GM18870 (cell line): ENCODE data around the gene TRIM31.
"Not testable (repeated sequence)": the region's sequence is repeated elsewhere in the genome, so short reads cannot be mapped to it uniquely, and the experiment has no call there.

Source experiments
- ATAC-seq: cut with Tn5 transposase; IDR thresholded peaks from one replicate; pipeline ENCODE4 v1.9.1; 2021; ENCODE audit warnings: moderate library complexity; ENCODE audit not compliant: unreplicated experiment

The TRIM31 gene

DNA sequence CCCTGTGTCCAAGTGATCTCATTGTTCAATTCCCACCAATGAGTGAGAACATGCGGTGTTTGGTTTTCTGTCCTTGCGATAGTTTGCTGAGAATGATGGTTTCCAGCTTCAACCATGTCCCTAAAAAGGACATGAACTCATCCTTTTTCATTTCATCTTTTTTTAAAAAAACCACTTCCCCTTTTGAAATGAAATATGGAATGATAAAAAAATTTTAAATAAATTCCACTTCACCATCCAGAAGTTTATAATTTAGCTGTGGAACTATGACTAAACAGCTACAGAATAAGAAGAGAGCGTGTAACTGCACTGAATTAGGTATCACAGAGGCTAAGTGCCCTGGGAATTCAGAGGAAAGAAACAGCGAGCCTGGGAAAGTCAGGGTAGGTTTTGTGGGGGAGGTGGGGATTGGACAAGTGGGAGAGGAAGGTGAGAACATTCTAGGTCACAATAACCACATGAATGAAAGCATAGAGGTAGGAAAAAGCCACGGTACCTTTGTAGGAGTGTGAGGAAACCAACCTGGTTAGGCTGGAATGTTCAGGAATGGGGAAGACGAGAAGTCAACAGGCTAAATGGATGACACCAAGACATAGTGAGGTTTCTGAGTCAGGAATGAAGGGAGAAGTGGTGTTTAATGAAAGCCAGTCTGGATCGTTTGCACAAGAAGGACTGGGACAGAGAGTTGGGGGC, 37.1 kb upstream of the TRIM31 start:
- no peak for ATAC-seq

DNA sequence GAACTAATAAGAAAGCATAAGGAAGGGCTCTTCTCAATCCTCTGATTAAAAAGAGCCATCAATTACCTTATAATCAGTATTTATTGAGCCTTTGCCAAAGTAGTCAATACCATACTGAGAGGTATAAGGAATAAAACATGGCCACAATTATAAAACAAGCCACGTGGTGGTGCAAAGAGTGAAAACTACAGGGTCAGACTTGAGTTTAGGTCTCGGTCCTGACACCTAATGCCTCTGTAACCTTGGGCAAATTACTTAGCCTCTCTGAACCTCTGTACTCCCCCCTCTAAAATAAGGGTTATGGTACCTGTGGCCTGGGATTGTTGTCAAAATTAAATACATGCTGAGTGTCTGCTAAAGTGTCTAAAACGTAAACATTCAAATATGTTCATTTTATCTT, 36.3 kb upstream of the TRIM31 start:
- ATAC-seq: no peak

- no peak for ATAC-seq
These were observed 34.2 kb upstream of the TRIM31 start for GRCh38 chr6:30147096-30147495.

GRCh38 chr6:30145818-30146217, 32.9 kb upstream of the TRIM31 start:
- no peak for ATAC-seq

- no peak for ATAC-seq
These were observed 31.9 kb upstream of the TRIM31 start for GRCh38 chr6:30144811-30145210.

DNA sequence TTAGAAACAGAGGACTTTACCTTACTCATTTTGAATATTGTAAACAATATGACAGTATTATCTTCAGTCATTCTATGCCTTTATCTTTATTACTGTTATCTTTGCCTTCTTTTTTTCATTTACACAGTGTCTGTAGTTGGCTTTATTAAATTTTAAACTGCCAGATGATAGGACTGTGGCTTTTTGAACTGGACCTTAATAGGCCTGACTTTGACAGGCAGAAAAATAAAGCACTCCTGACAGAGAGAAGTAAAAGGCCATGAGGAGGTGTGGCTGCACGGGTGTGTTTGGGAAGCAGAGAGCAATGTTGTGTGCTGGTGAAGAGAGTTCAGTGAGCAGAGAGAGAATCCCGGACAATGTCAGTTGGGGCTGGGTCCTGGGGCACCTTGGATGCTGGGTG, 30.9 kb upstream of the TRIM31 start:
- no peak for ATAC-seq

DNA sequence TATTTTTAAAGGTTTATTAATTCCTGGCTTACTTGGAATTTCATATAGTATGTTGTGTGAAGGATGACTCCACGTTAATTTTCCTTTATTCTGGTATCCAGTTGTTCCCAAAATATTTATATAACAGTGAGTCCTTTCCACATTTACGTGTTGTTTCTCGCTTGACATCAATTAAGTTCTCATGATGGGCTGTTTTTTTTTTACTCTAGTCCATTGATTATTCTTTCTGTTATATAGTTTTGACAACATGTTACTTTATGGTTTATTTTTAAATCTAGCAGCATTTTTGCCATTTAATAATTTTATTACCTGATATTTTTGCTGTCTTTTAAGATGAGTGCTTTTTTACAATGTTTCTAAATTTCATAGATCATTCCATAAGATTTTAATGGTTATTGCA, 29.8 kb upstream of the TRIM31 start:
- no peak for ATAC-seq

GRCh38 chr6:30140240-30140639, 27.4 kb upstream of the TRIM31 start:
- ATAC-seq: not testable (repeated sequence)

DNA sequence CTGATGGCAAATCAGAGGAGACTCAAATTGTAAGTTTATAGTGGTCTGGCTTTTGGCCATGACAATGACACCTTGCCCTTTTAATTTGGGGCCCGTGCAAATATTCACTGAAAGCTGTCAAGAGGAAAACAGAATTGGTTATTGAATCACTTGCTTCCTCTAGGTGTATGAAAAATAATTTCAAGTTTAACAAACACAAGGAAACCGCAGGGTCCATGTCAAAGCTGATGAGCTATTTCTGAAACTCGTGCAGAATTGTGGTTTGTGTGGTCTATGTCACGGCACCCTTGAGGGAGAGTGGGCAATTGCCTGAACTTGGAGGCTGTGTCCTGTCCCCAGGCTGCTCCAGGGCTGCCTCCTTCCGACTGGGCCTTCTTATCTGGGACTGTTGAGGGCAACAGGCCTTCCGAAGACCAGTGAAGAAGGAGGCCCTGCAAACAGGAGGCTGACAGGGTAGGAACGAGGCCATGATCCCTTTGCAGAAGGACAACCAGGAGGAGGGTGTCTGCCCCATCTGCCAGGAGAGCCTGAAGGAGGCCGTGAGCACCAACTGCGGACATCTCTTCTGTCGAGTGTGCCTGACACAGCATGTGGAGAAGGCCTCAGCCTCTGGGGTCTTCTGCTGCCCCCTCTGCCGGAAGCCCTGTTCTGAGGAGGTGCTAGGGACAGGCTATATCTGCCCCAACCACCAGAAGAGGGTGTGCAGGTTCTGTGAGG, 23.8 kb upstream of the TRIM31 start:
- no peak for ATAC-seq

- ATAC-seq: no peak
These were observed 22.9 kb upstream of the TRIM31 start, which contains the start of gene TRIM40 for GRCh38 chr6:30135757-30136156. Gene TRIM40, plus strand, starts transcription at chr6:30136140. Its CDS starts 897 bp downstream, at chr6:30137037.

DNA sequence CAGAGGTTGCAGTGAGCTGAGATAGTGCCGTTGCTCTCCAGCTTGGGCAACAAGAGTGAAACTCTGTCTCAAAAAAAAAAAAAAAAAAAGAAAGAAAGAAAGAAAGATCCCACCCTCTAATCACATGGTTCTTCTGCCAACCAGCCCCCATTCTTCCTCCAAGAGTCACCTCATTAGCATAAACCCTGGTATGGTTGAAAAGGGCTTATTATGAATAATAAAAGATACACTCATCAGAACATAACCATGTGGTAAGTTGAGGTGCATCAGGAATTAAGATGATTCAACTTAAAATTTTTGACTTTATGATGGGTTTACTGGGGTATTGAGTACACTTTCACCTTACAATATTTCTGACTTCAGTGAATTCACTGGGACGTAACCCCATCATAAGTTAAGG, 22.3 kb upstream of the TRIM31 start:
- ATAC-seq: no peak

DNA sequence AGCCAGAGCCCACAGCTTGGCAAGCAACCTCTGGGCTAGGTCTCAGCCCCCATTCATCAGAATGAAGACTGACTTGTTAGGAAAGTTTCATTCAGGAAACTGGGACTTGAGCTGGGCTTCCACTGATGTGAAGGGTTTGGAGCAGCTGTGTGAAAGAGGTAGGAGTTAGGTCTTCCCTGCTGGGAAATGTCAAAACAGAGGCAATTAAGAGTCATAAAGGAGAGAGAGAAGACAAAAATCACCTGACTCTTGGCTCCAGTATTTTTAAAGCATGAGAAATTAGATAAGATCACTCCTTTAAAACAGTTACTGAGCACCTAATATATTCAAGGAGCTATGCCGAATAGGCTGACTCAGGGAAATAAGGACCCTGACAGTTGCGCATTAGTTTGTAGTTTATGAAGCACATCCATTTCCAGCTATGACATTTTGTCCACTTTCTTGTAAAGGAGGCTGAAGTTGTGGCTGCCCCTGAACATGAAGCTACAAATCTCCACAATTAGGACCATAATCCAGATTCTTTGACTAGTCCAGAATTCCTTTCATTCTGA, 19.1 kb upstream of the TRIM31 start:
- no peak for ATAC-seq

DNA sequence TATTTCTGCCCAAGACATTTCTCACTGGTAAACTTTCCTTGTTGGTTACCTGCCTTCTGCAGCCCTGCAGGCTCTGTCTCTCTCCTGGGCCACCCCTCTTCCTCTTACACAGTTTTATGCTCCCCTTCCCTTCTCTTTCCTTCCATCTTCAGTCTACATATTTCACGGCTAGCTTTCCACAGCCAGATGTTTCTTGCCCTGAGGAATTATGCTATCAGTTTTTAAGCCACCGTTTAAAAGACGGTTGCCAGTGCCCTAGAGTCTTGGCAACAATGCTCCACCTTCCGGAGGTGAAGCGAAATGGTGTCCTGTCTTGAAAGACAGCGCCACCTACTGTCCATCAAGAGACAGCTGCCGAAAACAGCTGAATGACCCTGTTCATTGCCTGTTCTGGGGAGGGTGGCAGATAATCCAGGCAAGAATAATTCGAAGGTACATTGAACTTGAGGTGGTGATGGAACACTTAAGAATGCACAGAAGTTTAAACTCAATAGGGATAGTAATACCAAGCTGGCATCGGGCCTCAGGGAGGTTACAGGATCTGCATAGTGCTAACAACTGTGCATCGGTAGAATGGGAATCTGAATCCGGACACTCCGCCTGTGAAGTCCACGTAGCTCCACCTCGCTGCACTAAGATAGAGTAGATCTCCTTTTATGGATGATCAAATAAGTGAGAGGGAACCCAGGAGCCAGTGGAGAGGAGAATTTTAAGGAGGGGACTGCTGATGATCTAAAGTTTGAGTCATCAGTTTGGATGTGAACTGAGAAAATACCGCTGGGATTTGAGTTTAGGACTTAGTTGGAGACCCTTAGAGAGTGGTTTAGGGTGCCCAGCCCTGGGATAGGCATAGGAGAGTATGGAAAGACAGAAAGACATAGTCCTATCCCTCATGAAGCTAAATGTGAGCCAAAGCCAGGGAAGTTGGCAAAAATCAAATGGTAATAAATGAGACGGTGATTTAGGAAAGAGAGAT, 18.3 kb upstream of the TRIM31 start:
- ATAC-seq: no peak

DNA sequence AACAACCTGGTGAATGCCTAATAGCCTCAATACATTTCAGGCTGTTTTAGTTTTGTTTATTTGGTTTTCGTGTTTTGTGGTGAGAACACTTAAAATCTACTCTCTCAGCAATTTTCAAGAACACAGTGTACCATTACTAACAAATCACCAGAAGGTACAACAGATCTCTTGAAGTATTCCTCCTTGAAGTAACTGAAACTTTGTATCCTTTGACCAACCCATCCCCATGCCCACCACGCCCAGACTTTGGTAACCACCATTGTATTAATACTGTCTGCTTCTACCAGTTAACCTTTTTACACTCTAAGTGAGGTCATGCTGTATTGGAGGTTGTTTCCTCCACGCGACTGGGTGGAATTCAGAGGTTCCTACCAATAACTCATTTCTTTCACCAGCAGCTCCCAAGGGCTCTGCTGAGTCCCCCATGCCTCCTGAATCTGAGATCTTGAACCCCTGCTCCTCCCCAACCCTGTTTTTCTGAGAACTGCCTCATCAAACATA, 17.3 kb upstream of the TRIM31 start:
- ATAC-seq: no peak

- ATAC-seq: no peak
These were observed 16.6 kb upstream of the TRIM31 start for GRCh38 chr6:30129265-30130178.

- no peak for ATAC-seq
These were observed 14.6 kb upstream of the TRIM31 start for GRCh38 chr6:30127238-30128093.

- no peak for ATAC-seq
These were observed 9.6 kb upstream of the TRIM31 start for GRCh38 chr6:30122515-30122914.

DNA sequence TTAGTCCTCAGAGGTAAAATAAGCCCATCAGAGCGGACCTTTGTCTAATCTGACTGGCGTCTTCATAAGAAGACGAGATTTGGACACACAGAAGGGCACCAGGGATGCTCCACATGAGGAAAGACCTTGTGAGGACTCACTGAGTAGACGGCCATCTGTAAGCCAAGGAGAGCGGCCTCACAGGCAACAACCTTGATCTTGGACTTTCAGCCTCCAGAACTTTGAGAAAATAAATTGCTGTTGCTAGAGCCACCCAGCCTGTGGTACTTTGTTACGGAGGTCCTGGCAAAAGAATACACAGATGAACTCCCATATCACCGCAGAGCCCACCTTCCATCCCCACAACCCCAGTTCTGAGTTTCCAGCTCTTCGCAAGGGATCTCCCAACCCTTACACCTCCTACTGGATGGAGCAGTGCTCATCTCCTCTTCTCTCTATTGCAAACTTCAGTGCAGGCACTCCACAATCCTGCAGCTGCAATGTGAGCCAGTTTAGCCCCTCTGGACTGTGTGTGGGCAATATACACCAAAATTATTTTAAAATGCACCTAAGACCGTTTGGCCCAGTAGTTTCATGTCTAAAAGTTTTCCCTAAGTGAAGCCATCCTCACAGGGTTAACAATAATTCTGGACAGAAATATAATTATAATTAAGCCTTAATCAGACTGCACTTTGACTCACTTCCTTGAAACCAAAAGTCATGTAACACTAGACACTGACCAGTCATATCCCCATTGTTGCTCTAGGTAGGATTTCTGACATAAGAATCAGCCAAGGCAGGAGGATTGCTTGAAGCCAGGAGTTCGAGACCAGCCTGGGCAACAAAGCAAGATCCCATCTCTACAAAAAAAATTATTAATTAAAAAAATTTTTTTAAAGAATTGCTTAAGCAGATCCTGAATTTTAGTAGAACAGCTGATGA, 8.8 kb upstream of the TRIM31 start:
- ATAC-seq: no peak
